Activated T-cell treated with anti-CD3 and anti-CD28 coated beads for 48 hours (primary cell): ENCODE data around the gene DYRK1A.
"Not testable (repeated sequence)": the region's sequence is repeated elsewhere in the genome, so short reads cannot be mapped to it uniquely, and the experiment has no call there.

Experiments
- DNase-seq: peaks from one replicate; pipeline ENCODE4 v3.0.0-alpha.2; 2020; ENCODE audit warnings: low read depth

The DYRK1A gene

DNA sequence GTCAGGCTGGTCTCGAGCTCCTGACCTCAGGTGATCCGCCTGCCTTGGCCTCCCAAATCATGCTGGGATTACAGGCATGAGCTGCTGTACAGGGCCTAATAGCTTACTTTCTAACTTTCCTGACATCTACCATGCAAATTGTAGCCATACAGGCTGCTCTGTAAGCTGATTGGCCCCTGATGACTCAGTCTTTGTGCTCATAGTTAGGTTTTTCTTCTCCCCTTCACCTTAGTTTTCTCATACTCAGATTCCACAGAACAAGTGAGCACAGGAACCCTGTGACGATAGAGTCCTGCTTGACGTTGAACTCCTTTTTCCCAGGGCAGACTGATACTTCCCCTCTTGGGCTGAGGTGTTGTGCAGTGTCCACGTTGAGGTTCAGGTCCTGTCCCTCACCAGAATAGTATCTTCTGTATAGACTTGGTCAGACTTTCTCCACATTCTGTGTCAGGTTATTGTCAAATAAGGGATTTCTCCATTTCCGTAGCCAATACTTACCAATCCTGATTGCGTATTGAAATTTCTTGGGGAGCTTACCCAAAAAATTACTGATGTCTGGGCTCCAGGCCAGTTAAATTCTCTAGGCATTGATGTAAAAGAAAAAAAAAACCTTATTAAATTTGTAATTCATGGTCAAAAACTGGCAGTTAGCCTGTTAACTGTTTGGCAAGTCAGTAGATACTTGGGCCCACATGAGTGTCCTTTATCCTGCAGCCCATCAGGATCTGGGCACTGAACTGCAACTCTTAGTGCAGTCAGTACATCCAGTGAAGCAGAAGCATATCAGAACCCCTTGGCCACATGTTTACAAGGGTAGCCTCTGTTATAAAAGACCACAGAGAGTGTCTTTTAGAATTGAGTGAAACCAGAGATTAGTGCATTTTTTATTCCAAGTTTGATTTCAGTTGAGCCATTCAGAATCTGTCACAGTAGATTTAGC is 118.2 kb downstream of the DYRK1A start:
- DNase-seq = no peak

GRCh38 chr21:37489553-37489952 is 123.0 kb downstream of the DYRK1A start:
- DNase-seq = no peak

DNA sequence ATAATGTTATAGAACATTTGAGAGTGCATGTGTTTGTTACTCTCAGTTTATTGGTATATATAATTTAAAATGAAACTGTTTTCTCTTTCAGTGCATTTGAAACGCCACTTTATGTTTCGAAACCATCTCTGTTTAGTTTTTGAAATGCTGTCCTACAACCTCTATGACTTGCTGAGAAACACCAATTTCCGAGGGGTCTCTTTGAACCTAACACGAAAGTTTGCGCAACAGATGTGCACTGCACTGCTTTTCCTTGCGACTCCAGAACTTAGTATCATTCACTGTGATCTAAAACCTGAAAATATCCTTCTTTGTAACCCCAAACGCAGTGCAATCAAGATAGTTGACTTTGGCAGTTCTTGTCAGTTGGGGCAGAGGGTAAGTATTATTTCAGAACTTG is 123.5 kb downstream of the DYRK1A start:
- no peak for DNase-seq

DNA sequence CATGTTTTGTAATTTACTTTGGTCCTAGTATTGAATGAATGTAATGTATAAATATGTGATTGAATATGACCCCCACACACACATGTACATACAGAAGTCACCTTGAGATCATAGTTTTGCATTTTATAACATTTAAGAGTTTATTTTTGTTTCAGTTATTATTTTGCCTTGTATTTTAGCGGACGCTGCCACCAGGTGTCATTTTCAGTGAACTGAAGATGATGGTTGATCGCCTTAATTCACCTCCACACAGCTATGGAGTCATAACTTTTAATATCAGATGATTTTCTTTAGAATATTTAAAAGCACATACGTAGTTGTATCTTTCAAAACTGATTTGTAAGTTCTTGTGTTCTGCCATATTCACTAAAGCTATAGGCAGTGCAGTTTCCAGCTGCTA is 130.4 kb downstream of the DYRK1A start:
- DNase-seq = no peak

GRCh38 chr21:37498664-37499063 is 132.1 kb downstream of the DYRK1A start:
- no peak for DNase-seq

- no peak for DNase-seq
Measured at GRCh38 chr21:37502947-37503346, 136.4 kb downstream of the DYRK1A start.

GRCh38 chr21:37503848-37504467 is 137.4 kb downstream of the DYRK1A start:
- DNase-seq = no peak

DNA sequence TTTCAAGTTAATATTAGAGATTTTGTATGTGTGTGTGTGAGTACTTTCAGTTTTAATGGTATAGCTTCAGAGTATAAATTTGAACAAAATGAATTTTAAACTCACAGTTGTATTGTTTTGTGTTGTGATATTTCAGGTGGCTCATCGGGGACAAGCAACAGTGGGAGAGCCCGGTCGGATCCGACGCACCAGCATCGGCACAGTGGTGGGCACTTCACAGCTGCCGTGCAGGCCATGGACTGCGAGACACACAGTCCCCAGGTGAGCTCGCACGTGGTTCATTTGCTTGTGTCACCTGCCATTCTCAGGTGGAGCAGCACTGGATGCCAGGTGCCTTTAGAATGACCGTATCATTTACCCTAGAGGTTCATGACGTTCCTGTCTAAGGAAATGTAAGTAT is 139.4 kb downstream of the DYRK1A start:
- no peak for DNase-seq

DNA sequence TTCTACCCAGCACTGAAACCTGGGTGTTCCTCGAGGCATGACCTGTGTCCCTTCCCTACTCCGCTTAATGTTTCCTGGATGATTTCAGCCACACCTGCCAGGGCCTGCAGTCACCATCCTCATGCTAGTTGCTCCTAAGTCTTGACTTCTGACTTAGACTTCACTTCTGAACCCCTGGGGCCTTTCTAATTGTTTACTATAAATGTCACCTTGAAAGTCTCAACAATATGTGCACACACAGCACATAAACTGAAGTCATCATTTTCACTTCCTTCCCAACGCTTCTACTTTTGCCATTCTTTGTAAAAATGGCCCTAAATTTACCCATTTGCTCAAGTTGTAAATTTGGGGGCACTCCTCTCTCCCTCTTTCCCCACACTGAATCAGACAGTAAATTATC is 141.1 kb downstream of the DYRK1A start:
- no peak for DNase-seq

DNA sequence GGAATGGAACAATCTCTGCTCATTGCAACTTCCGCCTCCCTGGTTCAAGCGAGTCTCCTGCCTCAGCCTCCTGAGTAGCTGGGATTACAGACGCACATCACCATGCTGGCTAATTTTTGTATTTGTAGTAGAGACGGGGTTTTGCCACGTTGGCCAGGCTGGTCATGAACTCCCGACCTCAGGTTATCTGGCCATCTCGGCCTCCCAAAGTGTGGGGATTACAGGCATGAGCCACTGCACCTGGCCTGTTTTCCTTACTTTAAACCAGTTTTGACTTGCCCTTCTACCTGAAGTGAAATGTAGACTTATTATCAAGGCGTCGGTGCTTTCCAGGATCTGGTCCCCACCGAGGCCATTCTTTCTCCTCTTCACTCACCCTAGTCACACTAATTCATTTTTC is 141.8 kb downstream of the DYRK1A start:
- DNase-seq = no peak

DNA sequence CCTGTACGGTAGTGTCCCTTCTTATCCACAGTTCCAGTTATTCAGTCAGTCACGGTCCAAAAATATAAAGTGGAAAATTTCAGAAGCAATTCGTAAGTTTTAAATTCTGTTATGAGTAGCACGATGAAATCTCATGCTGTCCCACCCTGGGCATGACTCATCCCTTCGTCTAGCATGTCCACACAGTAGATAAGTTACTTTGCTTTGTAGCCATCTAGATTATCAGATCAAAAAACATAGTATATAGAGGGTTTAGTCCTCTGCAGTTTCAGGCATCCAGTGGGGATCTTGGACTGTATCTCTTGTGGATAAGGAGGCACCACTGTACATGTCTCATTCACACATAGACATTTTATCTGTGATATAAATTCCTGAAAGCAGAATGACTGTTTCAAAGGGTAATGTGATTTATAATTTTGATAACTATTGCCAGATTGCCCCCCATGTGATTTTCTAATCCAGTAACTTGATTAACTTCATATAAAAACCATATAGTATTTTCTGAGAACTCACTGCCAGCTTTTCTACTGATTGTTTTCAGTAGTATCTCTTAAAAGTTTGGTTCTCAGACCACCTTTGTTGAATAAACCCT is 143.3 kb downstream of the DYRK1A start:
- no peak for DNase-seq

DNA sequence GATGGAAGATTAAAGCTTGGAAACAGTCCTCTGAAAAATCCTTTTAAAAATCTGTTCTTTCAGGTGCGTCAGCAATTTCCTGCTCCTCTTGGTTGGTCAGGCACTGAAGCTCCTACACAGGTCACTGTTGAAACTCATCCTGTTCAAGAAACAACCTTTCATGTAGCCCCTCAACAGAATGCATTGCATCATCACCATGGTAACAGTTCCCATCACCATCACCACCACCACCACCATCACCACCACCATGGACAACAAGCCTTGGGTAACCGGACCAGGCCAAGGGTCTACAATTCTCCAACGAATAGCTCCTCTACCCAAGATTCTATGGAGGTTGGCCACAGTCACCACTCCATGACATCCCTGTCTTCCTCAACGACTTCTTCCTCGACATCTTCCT is 145.3 kb downstream of the DYRK1A start:
- DNase-seq = no peak

DNA sequence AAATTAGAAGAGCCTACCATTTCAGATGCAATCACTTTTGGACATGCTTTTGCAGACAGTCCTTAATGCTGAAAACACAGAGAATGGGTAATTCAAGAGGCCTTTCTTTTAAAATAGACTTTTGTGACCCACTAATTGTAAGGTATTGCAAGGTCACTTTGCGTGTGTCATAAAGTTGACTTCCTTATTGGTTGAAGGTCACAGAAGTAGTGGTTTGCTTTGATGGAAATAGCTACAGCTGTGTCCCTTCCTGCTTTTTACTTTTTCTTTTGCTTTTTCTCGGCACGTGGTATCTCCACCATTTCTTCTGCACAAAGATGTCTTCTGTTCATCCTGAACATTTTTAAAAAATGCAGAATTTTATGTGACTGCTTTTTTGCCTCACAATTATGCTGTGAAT is 146.8 kb downstream of the DYRK1A start:
- no peak for DNase-seq

GRCh38 chr21:37514038-37514667 is 147.6 kb downstream of the DYRK1A start:
- DNase-seq = no peak

GRCh38 chr21:37516998-37517397 is 150.4 kb downstream of the DYRK1A start:
- DNase-seq = no peak

DNA sequence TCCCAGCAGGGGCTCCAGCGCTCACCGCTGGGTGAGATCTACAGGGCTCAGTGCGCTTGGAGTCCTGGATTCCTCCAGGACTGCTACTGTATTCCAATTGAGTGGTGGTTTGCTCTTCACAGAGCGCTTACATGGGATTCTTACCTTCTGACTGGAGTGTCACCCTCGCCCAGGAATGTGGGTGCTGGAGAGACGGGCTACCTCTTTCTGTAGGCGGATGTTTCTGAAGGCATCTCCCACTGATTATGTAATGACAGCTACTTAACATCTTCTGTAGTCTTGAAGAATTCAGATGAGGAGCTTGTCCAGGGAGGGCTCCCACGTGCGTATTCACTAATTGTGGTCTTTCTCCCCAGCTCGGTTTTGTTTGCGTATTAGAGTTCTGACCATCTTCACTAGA is 154.2 kb downstream of the DYRK1A start:
- DNase-seq = no peak

DNA sequence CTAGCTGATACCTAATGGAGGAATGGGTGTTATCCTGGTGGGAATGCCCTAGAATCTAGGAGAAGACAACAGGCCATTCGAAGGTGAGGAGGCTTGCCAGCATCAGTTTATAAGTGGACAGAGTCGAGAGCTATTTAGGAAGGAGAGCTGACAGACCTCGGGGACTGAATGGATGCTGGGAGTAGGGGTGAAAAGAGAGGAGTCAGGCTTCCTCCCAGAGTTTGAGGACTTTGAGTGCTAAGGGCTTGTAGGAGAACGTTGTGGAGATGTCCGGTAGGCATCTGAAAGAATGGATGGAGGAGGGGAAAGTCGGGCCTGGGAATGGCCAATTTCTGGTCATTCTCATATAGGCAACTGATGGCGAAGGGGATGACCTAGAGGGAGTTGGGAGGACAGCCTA is 155.1 kb downstream of the DYRK1A start:
- no peak for DNase-seq

DNA sequence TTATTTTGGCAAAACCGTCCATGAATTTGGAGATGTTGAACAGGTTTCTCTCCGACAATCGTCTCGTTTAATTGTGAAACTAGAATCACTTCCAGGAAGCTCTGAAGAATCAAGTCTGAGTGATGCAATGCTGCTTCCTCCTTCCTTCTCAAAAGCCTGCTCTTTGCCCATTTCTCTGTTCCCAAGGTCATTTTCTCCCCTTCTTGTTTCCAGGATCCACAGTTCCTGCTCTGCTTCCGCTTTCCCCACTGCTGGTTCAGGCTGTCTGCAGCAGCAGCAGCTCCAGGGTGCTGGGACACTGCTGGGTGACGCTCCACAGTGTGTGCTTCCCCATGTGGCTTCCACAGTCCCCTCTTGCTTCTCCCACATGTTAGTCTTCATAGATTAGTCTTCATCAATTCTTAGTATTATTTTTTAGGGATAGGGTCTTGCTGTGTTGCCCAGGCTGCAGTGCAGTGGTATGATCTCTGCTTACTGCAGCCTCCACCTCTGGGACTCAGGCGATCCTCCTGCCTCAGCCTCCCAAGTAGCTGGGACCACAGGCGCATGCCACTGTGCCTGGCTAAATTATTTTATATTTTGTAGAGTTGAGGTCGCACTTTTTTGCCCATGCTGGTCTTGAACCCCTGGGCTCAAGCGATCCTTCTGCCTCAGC is 156.2 kb downstream of the DYRK1A start:
- DNase-seq = no peak

DNA sequence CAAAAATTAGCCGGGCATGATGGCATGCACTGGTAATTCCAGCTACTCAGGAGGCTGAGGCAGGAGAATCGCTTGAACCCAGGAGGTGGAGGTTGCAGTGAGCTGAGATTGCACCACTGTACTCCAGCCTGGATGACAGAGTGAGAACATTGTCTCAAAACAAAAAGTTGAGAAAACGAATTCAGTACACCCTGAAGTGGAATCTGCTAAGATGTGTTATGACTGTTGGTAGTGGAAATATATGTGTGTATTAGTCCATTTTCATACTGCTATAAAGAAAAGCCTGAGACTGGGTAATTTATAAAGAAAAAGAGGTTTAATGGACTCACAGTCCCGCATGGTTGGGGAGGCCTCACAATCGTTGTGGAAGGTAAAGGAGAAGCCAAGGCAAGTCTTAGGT is 158.4 kb downstream of the DYRK1A start:
- not testable (repeated sequence) for DNase-seq

- no peak for DNase-seq
Measured at GRCh38 chr21:37525810-37526209, 159.2 kb downstream of the DYRK1A start.

GRCh38 chr21:37527103-37527502 is 160.5 kb downstream of the DYRK1A start:
- no peak for DNase-seq

DNA sequence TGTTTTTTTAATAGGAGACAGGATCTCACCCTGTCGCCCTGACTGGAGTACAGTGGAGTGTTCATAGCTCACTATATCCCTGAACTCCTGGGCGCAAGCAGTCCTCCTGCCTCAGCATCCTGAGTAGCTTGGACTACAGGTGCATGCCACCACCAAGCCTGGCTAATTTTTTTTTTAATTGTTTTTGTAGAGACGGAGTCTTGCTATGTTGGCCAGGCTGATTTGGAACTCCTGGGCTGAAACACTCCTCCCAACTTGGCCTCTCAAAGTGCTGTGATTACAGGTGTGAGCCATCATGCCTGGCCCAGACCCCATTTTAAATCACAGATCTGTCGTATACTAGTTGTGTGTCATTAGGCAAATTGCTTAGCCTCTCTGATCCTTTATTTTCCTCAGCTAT is 161.1 kb downstream of the DYRK1A start:
- DNase-seq = no peak
